Colonic mucosa (tissue), 4 donors: ENCODE measurements around the gene IL1B. TPM values are rescaled to one million over a fixed set of nuclear protein-coding genes. Genes with fewer than 3 reads are reported as not detected.
"Not testable (repeated sequence)": the region's sequence is repeated elsewhere in the genome, so short reads cannot be mapped to it uniquely, and the experiment has no call there.

Experiments used
- DNase-seq: peaks from one replicate; pipeline ENCODE4 v3.0.0-alpha.2; 2020
- H3K27ac ChIP-seq: fragments of 200-600 bp; one replicate; pipeline ENCODE4 v1.8.0; 2021
- H3K27me3 ChIP-seq: fragments of 200-600 bp; one replicate; pipeline ENCODE4 v1.8.0; 2021
- H3K36me3 ChIP-seq: fragments of 200-600 bp; one replicate; pipeline ENCODE4 v1.8.0; 2021
- H3K4me1 ChIP-seq: fragments of 200-600 bp; one replicate; pipeline ENCODE4 v1.8.0; 2021; ENCODE audit warnings: mild to moderate bottlenecking
- H3K4me3 ChIP-seq: fragments of 200-600 bp; one replicate; pipeline ENCODE4 v1.8.0; 2021
- H3K9ac ChIP-seq, 2 donors: one replicate each; pipeline ENCODE4 v1.7.0; 2013; ENCODE audit warnings: control low read depth in 2 of 2, low read depth in 2 of 2, low read length in 2 of 2
- H3K9me3 ChIP-seq: fragments of 200-600 bp; one replicate; pipeline ENCODE4 v1.8.0; 2021
- intact Hi-C: fragments of 100-400 bp; cut with DNase I; formaldehyde crosslinking; loops from one replicate; pipeline ENCODE4 v1.14.1; 2022
- total RNA-seq, 2 donors: library from RNA; stranded (reverse); fragmentation: NEBNext Ultra II Directional in 1 of 2; extraction: Animal tissue kit (Norgen Biotek cat#: 25700) in 1 of 2; gene quantifications; one replicate each; pipeline ENCODE4 v1.2.1, GENCODE V29; 2021
- TF ChIP-seq, protein P1 (sequence below): fragments of 200-600 bp; IDR thresholded peaks from one replicate; pipeline ENCODE4 v1.8.0; 2022; ENCODE audit warnings: antibody characterized with exemption, mild to moderate bottlenecking
- donor health status: healthy.
- donor health status: DM: no; HTN: no; CAD: no.
- donor health status: DM: no; HTN: no; CAD: no.

Gene IL1B
- total RNA-seq, 2 donors from 2014 or later, result 1.6 to 5.7 TPM

- DNase-seq, result peak; percentile 64
- H3K9ac ChIP-seq, result peak overlapping the region in 1 of 2 donors; percentile 31
- TF ChIP-seq, protein P1, sequence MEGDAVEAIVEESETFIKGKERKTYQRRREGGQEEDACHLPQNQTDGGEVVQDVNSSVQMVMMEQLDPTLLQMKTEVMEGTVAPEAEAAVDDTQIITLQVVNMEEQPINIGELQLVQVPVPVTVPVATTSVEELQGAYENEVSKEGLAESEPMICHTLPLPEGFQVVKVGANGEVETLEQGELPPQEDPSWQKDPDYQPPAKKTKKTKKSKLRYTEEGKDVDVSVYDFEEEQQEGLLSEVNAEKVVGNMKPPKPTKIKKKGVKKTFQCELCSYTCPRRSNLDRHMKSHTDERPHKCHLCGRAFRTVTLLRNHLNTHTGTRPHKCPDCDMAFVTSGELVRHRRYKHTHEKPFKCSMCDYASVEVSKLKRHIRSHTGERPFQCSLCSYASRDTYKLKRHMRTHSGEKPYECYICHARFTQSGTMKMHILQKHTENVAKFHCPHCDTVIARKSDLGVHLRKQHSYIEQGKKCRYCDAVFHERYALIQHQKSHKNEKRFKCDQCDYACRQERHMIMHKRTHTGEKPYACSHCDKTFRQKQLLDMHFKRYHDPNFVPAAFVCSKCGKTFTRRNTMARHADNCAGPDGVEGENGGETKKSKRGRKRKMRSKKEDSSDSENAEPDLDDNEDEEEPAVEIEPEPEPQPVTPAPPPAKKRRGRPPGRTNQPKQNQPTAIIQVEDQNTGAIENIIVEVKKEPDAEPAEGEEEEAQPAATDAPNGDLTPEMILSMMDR, result no peak
Measured at GRCh38 chr2:112867701-112868631, 31.4 kb upstream of the IL1B start.

GRCh38 chr2:112866128-112866835, 29.7 kb upstream of the IL1B start:
- Histone ChIP-seq H3K36me3 (no peaks in the 10 kb centered on the region), H3K4me3 (no peak overlapping the region), H3K9me3 (no peaks in the 10 kb centered on the region), H3K9ac (peak overlapping the region in 1 of 2 donors; percentile 28), H3K27me3 (no peaks in the 10 kb centered on the region), H3K27ac (no peak overlapping the region), H3K4me1 (peaks cover 10% of the 10 kb centered on the region)
- intact Hi-C loops, result no loop called here
- peak; percentile 41 for DNase-seq
- TF ChIP-seq, protein P1, result no peak

More at GRCh38 chr2:112867701-112868631, 31.4 kb upstream of the IL1B start:
- Histone ChIP-seq H3K4me1 (peaks cover 11% of the 10 kb centered on the region), H3K27me3 (no peaks in the 10 kb centered on the region), H3K4me3 (no peak overlapping the region), H3K27ac (peak overlapping the region; percentile 18), H3K36me3 (no peaks in the 10 kb centered on the region), H3K9me3 (no peaks in the 10 kb centered on the region)
- intact Hi-C loops, result no loop called here

GRCh38 chr2:112864072-112864471, 27.5 kb upstream of the IL1B start:
- no peaks in the 10 kb centered on the region for H3K9me3 ChIP-seq
- no peak overlapping the region for H3K27ac ChIP-seq
- no peaks in the 10 kb centered on the region for H3K27me3 ChIP-seq
- H3K36me3 ChIP-seq, result no peaks in the 10 kb centered on the region
- H3K4me1 ChIP-seq, result no peaks in the 10 kb centered on the region
- H3K9ac ChIP-seq, result no peak overlapping the region
- H3K4me3 ChIP-seq, result no peak overlapping the region
- TF ChIP-seq, protein P1, result no peak
- DNase-seq, result no peak
- intact Hi-C loops, result no loop called here

DNA sequence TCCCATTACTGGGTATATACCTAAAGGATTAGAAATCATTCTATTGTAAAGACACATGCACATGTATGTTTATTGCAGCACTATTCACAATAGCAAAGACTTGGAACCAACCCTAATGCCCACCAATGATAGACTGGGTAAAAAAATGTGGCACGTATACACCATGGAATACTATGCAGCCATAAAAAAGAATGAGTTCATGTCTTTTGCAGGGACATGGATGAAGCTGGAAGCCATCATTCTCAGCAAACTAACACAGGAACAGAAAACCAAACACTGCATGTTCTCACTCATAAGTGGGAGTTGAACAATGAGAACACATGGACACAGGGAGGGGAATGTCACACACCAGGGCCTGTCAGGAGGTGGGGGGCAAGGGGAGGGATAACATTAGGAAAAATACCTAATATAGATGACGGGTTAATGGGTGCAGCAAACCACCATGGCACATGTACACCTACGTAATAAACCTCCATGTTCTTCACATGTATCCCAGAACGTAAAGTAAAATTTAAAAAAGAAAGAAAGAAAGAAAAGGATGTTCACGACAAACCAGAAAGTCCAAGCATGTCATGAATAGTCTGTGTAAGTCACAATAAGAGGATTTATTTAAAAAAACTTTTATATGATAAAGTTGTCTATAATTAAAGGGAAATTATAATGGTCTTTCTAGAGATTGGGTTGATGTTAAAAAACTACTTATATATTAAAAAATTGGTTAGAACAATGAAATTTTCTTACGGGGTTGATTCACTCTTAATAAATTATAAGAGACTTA, 23.0 kb upstream of the IL1B start:
- H3K27ac ChIP-seq, H3K9me3 ChIP-seq, intact Hi-C loops, DNase-seq, H3K36me3 ChIP-seq, H3K9ac ChIP-seq, H3K27me3 ChIP-seq, H3K4me1 ChIP-seq, H3K4me3 ChIP-seq: not testable (repeated sequence)

DNA sequence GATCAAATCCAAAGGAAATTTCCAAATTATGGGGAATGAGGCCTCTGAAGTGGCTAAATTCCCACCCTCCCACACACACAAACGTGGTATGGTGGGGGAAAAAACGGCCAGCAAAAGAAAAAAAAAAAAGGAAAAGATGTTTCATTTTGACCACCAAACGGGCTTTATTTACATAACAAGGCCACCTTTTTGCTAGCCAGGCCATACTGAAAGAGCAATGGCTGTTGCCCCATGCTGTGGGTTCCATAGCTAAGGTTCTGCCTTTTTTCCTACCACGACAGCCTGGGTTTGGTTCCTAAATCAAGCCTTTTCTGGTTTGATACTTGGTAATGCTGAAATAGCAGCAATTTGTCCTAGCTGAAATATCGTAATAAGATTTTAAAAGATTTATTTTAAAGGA, 14.0 kb upstream of the IL1B start:
- TF ChIP-seq, protein P1, result no peak
- intact Hi-C loops, result no loop called here
- no peak overlapping the region for H3K4me3 ChIP-seq
- DNase-seq, result no peak
- no peak overlapping the region for H3K27ac ChIP-seq
- H3K9ac ChIP-seq, result no peak overlapping the region
- H3K4me1 ChIP-seq, result no peaks in the 10 kb centered on the region
- H3K36me3 ChIP-seq, result no peaks in the 10 kb centered on the region
- no peaks in the 10 kb centered on the region for H3K9me3 ChIP-seq
- H3K27me3 ChIP-seq, result no peaks in the 10 kb centered on the region
